Psoas muscle (tissue), 8 donors: Measurements from ENCODE around the gene SAT1. TPM values are rescaled to one million over a fixed set of nuclear protein-coding genes. Genes with fewer than 3 reads are reported as not detected.
"Not testable (repeated sequence)": the region's sequence is repeated elsewhere in the genome, so short reads cannot be mapped to it uniquely, and the experiment has no call there.

Experiments
- ATAC-seq, 4 donors: fragments of 200-7000 bp; cut with Tn5 transposase; one replicate each; pipeline ENCODE4 v1.9.1; 2020; ENCODE audit warnings: moderate library complexity in 3 of 4, mild to moderate bottlenecking in 2 of 4
- DNase-seq, 2 donors: peaks; one replicate each; pipeline ENCODE4 v3.0.0-alpha.2; 2020
- H3K27ac ChIP-seq: fragments of 200-600 bp; one replicate; pipeline ENCODE4 v1.8.0; 2022
- H3K27me3 ChIP-seq, 3 donors: fragments of 200-600 bp in 1 of 3; one replicate each; pipeline versions ENCODE4 v1.6.1 to v1.8.0; 2013 to 2022; ENCODE audit warnings: low read length in 2 of 3, mild to moderate bottlenecking in 2 of 3, moderate library complexity in 1 of 3; ENCODE audit not compliant: insufficient read depth in 3 of 3
- H3K36me3 ChIP-seq, 2 donors: fragments of 200-600 bp in 1 of 2; one replicate each; pipeline versions ENCODE4 v1.6.1 to v1.8.0; 2013 to 2022; ENCODE audit warnings: low read depth in 1 of 2, mild to moderate bottlenecking in 1 of 2, moderate library complexity in 1 of 2; ENCODE audit not compliant: insufficient read depth in 1 of 2
- H3K4me1 ChIP-seq: fragments of 200-600 bp; one replicate; pipeline ENCODE4 v1.8.0; 2022
- H3K4me3 ChIP-seq: fragments of 200-600 bp; one replicate; pipeline ENCODE4 v1.8.0; 2022; ENCODE audit warnings: mild to moderate bottlenecking
- H3K9me3 ChIP-seq: fragments of 200-600 bp; one replicate; pipeline ENCODE4 v1.8.0; 2022
- CTCF ChIP-seq: fragments of 200-600 bp; IDR thresholded peaks from one replicate; pipeline ENCODE4 v1.8.0; 2022; ENCODE audit warnings: antibody characterized with exemption
- WGBS, 3 donors: extraction: QIAGEN DNeasy Blood & Tissue Kit; methylation state at CpG; one replicate each; pipeline versions ENCODE4 v1.1.6 to v1.1.7; 2013; 5-methylcytosine and 5-hydroxymethylcytosine counted together
- intact Hi-C, 2 donors: fragments of 100-400 bp; cut with DNase I; formaldehyde crosslinking; loops; one replicate each; pipeline versions ENCODE4 v1.11.0 to v1.14.2; 2022
- polyA plus RNA-seq, 3 donors: library from polyadenylated mRNA; stranded (reverse); fragments of 200-250 nt; gene quantifications; one replicate each; pipeline ENCODE4 v1.2.3, GENCODE V29; 2013
- total RNA-seq, 4 donors: library from RNA; stranded (reverse); fragmentation: NEBNext Ultra II Directional in 2 of 4; extraction: Animal tissue kit (Norgen Biotek cat#: 25700) in 2 of 4; gene quantifications; one replicate each; pipeline versions ENCODE4 v1.2.1 to v1.2.4, GENCODE V29; 2021 to 2023
- donor health status: healthy with polysubstance abuse.
- donor health status: DM: no; HTN: no; CAD: no; lungs with moderate emphysema.
- donor health status: Bipolar disorder and iron deficiency.
- donor health status: healthy.
- donor health status: DM: yes; HTN: yes; CAD: no.
- donor health status: DM: no; HTN: no; CAD: no.
- donor health status: DM: no; HTN: no; CAD: no.
- donor health status: DM: yes; HTN: yes; CAD: no.

SAT1 gene
- total and polyA plus RNA-seq, 7 donors, result 20.7 to 129 (median 45.1) TPM

- H3K27me3 ChIP-seq, result no peaks in the 10 kb centered on the region
- TF ChIP-seq CTCF, result no peak
- DNase-seq (no peak), ATAC-seq (no peak)
- H3K9me3 ChIP-seq, result no peaks in the 10 kb centered on the region
- no peaks in the 10 kb centered on the region for H3K36me3 ChIP-seq
- no peak overlapping the region for H3K4me3 ChIP-seq
- H3K27ac ChIP-seq, result no peak overlapping the region
- no peaks in the 10 kb centered on the region for H3K4me1 ChIP-seq
- 87 to 90% (median 89%) methylated on average over 2 of the region's 2 CpGs for WGBS, 3 donors
- intact Hi-C loops, result no loop called here
Measured at GRCh38 chrX:23770142-23770541, 12.8 kb upstream of the SAT1 start.

- DNase-seq, intact Hi-C loops, ATAC-seq, H3K9me3 ChIP-seq, H3K4me1 ChIP-seq, H3K4me3 ChIP-seq, H3K36me3 ChIP-seq, H3K27me3 ChIP-seq, H3K27ac ChIP-seq: not testable (repeated sequence)
- 83 to 92% (median 89%) methylated on average over 6 to 7 of the region's 7 CpGs for WGBS, 3 donors
Measured at GRCh38 chrX:23771086-23771485, 11.9 kb upstream of the SAT1 start.

- Histone ChIP-seq H3K4me3 (no peak overlapping the region), H3K27me3 (no peaks in the 10 kb centered on the region), H3K36me3 (no peaks in the 10 kb centered on the region), H3K9me3 (no peaks in the 10 kb centered on the region), H3K27ac (peak overlapping the region; percentile 3), H3K4me1 (no peaks in the 10 kb centered on the region)
- WGBS, 3 donors, result 63 to 73% (median 71%) methylated on average over 3 of the region's 3 CpGs
- ATAC-seq (no peak), DNase-seq (no peak)
- TF ChIP-seq CTCF, result no peak
- intact Hi-C loops, result no loop called here
Measured at GRCh38 chrX:23773601-23774175, 9.3 kb upstream of the SAT1 start.

DNA sequence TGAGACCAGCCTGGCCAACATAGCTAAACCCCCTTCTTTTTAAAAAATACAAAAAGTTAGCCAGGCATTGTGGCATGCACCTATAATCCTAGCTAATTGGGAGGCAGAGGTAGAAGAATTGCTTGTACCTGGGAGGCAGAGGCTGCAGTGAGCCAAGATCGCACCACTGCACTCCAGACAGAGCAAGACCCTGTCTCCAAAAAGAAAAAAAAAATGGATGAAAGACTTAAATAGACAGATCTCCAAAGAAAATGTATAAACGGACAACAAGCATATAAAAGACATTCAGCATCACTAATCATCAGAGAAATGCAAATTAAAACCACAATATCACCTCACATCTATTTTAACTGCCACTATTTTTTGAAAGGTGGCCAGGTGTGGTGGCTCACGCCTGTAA lies 6.6 kb upstream of the SAT1 start:
- Histone ChIP-seq H3K9me3 (no peaks in the 10 kb centered on the region), H3K27ac (no peak overlapping the region), H3K27me3 (no peaks in the 10 kb centered on the region), H3K36me3 (no peaks in the 10 kb centered on the region), H3K4me1 (no peaks in the 10 kb centered on the region), H3K4me3 (no peak overlapping the region)
- ATAC-seq, result no peak
- TF ChIP-seq CTCF, result no peak
- intact Hi-C loops, result no loop called here
- DNase-seq, result no peak
- WGBS, 3 donors, result 80 to 97% (median 94%) methylated on average over 3 of the region's 3 CpGs

- no peak for TF ChIP-seq CTCF
- H3K4me3 ChIP-seq, result no peak overlapping the region
- no peak overlapping the region for H3K27ac ChIP-seq
- WGBS, 3 donors, result 56 to 73% (median 71%) methylated on average over 4 of the region's 4 CpGs
- H3K36me3 ChIP-seq, result no peaks in the 10 kb centered on the region
- no peak for DNase-seq
- H3K27me3 ChIP-seq, result no peaks in the 10 kb centered on the region
- no peak for ATAC-seq
- H3K9me3 ChIP-seq, result no peaks in the 10 kb centered on the region
- intact Hi-C loops, result no loop called here
- H3K4me1 ChIP-seq, result no peaks in the 10 kb centered on the region
Measured at GRCh38 chrX:23779025-23779424, 3.9 kb upstream of the SAT1 start.
